ENCODE measurements around the gene INSYN1.

DNA sequence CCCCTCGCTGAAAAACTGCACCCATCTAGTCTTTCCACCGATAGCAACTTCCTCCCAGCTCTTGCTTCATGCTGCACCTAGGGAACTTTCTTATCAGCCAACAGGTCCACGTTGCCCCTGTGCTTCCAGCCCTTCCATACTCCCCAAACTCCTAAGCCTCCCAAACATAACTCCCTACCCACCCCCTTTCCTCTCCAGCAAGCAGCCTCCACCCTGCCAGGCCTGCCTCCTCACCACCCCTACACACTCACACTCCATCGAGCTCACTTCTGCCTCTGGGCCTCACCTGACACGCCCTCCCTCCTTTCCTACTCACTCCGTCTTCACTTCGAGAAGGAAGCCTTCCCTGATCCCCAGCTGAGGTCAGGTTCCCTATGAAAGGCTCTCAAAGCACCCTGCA is 8.1 kb downstream of the INSYN1 start:
- TF ChIP-seq YY1 (IDR thresholded peaks at IDR 0.05; ENCODE audit: low read depth), result no peak
- TF ChIP-seq, protein P1, sequence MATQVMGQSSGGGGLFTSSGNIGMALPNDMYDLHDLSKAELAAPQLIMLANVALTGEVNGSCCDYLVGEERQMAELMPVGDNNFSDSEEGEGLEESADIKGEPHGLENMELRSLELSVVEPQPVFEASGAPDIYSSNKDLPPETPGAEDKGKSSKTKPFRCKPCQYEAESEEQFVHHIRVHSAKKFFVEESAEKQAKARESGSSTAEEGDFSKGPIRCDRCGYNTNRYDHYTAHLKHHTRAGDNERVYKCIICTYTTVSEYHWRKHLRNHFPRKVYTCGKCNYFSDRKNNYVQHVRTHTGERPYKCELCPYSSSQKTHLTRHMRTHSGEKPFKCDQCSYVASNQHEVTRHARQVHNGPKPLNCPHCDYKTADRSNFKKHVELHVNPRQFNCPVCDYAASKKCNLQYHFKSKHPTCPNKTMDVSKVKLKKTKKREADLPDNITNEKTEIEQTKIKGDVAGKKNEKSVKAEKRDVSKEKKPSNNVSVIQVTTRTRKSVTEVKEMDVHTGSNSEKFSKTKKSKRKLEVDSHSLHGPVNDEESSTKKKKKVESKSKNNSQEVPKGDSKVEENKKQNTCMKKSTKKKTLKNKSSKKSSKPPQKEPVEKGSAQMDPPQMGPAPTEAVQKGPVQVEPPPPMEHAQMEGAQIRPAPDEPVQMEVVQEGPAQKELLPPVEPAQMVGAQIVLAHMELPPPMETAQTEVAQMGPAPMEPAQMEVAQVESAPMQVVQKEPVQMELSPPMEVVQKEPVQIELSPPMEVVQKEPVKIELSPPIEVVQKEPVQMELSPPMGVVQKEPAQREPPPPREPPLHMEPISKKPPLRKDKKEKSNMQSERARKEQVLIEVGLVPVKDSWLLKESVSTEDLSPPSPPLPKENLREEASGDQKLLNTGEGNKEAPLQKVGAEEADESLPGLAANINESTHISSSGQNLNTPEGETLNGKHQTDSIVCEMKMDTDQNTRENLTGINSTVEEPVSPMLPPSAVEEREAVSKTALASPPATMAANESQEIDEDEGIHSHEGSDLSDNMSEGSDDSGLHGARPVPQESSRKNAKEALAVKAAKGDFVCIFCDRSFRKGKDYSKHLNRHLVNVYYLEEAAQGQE (IDR thresholded peaks at IDR 0.05; ENCODE audit: low read depth), result no peak
- TF ChIP-seq EGR1 (IDR thresholded peaks at IDR 0.05), result no peak
- TF ChIP-seq, protein P2, sequence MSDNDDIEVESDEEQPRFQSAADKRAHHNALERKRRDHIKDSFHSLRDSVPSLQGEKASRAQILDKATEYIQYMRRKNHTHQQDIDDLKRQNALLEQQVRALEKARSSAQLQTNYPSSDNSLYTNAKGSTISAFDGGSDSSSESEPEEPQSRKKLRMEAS (IDR thresholded peaks at IDR 0.05), result no peak
- no peak for TF ChIP-seq RAD21 (IDR thresholded peaks at IDR 0.05; ENCODE audit: low read depth)
